ENCODE results near the gene HS3ST4. TPM values are rescaled to one million over a fixed set of nuclear protein-coding genes. Genes with fewer than 3 reads are reported as not detected.

The HS3ST4 gene
- not detected for total RNA-seq

DNA sequence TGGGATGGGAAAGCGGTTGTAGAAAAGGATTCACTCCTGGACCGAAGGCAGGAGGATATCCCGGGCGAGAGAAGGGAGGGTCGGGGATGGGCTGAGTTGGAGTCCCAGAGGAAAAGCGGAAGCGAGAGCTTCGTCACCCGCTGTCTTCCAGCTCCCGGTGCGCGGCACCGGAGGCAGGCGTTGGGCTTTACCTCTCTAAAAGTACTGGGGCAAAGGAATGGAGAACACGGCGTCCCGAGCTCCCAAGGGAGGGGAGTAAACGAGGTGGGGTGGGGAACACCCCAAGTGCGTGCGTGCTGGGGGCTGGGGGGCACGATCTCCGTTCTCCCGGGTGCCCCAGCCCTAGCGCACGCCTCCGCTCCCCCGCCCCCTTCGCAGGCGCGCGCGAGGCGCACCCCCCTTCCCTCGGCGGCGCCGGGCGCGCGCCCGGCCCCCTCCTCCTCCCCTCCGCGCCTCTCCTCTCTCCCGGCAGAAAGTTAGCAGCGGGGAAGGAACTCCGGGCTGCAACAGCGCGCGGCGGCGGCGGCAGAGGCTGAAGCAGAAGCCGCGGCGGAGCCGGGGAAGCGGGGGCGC is at the start of gene HS3ST4:
TSS of gene HS3ST4 (plus strand) at position 441 of the 573 bp plus-strand sequence.
- no peak for DNase-seq

DNA sequence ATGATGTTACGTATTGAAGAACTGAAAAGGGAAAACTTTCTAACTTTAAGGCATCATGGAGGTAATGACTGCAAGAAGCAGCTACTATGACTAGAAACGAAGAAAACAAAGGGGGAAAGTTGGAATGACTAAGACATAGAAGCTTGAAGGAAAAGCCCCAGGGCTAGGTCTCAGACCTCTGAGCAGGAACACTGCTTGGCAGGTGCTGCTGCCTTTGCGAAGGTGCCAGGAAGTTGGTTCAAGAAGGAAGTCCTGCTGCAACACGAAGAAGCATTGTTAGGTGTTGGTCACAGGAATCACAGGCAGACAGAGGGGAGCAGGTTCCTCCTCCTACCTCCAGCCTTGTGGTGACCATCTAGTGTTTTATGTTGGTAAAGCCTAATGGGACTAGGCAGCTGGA is 48.1 kb upstream of the HS3ST4 start:
- no peak for DNase-seq

DNA sequence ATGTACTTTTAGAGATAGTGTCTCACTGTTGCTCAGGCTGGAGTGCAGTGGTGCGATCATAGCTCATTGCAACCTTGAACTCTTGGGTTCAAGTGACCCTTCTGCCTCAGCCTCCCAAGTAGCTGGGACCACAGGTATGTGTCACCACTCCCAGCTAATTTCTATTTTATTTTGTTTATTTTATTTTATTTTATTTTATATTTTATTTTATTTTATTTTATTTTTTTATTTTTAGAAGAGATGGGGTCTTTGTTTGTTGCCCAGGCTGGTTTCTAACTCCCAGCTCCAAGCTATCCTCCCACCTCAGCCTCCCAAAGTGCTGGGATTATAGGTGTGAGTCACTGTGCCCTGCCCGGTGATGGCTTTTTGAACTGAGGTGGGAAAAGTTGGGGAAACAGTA is 35.1 kb upstream of the HS3ST4 start:
- no peak for DNase-seq

DNA sequence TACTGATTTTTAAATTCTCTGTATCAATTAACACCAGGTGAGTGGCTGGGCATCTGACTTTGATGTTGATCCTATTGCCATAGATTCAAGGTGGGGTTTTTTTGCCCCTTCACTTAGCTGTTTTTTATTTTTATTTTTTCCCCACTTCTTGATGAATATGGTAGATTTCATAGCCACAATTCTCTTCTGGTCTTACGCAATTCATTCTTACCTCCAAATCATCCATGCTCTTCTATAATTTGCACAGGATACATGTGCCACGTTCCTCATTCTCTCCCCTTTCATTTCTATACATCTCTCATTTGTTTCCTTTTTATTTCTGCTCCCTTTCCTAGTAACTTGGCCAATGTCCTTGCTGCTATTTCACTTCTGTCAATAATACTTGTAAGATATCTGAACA is 14.9 kb upstream of the HS3ST4 start:
- no peak for DNase-seq

DNA sequence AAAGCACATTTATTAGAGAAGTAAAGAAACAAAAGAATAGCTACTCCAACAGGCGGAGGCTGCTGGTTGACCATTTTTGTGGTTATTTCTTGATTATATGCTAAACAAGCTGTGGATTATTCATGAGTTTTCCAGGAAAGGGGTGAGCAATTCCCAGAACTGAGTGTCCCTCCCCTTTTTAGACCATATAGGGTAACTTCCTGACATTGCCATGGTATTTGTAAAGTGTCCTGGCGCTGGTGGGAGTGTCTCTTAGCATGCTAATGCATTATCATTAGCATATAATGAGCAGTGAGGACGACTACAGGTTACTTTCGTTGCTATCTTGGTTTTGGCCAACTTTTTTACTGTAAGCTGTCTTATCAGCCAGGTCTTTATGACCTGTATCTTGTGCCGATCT is 12.2 kb upstream of the HS3ST4 start:
- DNase-seq = no peak

DNA sequence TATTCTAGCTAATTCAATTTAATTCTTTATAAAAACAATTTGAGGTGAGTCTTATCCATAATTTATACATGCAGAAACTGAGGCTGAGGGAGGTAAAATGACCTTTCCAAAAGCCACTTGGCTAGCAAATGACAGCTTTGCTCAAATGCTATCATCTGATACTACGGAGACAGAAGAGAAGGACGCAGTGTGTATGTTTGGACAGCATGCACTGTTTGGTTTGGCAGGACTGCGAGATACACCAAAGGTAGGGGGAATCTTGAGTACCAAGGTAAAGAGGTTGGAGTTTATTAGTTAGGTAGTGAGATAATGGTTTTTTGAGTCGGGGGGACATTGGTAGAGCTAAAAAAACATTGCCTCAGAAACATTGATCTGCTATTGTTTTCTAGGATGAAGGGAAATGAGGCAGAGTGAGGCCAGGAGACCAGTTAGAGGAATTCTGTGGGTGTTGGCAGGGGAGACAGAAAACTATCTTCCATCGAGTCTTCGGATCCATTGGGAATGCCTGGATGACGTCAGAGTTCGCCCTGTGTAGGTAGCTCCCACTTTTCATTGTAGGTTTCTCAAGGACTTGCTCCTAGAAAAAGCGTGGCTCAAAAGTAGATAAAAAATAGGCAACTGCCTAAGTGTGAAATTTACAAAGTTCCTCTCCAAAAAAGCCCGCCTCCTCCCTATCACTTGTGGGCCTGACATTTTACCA is 2.5 kb upstream of the HS3ST4 start:
- no peak for DNase-seq

DNA sequence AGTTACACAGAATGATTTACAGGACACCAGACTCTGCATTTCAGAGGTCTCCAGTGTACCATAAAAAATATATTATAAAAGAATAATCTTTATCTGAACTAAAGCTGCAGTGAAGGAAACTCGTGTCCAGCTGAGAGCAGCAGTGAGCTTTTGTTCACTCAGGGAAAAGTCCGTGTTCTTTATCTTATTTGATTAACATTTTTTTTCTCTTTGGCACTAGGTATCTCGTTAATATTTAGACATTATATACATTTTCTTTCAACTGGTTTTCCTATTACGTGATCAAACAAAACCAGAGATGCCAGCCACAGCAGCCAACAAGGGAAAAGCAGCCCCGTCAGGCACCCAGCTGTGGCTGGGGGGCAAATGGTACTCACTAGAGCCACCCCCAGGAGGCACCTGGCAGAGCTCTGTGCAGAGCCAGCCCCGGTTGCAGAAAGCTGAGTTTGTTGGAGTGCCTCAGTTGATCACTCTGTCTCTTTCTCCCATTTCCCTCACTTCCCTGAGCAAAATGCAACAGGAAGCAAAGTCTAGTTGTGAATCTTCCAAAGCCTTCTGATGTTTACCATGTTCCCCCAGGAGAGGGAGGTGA is 1.1 kb upstream of the HS3ST4 start:
- DNase-seq = no peak

DNA sequence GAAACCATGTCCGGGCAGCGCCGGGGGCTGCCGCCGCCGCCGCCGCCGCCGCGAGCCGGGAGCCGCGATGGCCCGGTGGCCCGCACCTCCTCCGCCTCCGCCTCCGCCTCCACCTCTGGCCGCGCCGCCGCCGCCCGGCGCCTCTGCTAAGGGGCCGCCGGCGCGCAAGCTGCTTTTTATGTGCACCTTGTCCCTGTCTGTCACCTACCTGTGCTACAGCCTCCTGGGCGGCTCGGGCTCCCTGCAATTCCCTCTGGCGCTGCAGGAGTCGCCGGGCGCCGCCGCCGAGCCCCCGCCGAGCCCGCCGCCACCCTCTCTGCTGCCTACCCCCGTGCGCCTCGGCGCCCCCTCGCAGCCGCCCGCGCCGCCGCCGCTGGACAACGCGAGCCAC is 587 bp downstream of the HS3ST4 start:
- DNase-seq = no peak

DNA sequence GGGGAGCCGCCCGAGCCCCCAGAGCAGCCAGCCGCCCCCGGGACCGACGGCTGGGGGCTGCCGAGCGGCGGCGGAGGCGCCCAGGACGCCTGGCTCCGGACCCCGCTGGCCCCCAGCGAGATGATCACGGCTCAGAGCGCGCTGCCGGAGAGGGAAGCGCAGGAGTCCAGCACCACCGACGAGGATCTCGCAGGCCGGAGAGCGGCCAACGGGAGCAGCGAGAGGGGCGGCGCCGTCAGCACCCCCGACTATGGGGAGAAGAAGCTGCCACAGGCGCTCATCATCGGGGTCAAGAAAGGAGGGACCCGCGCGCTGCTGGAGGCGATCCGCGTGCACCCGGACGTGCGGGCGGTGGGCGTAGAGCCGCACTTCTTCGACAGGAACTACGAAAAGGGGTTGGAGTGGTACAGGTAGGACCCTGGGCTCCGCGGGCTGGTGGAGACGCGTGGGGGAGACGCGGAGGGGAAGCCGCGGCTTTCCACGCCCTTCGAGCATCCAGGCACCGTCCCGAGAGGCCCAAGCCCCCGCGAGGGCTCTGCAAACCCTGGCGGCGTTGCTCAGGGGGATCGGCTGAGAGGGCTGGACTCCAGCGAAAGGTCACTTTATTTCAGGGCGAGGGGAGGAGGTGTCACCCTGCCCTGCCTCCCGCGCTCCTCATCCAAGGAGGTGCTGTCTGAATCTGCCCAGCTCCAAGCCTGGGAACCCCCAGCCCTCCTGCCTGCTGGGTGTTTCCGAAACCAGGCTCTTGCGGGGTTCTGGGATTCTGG is 1.2 kb downstream of the HS3ST4 start:
- no peak for DNase-seq

DNA sequence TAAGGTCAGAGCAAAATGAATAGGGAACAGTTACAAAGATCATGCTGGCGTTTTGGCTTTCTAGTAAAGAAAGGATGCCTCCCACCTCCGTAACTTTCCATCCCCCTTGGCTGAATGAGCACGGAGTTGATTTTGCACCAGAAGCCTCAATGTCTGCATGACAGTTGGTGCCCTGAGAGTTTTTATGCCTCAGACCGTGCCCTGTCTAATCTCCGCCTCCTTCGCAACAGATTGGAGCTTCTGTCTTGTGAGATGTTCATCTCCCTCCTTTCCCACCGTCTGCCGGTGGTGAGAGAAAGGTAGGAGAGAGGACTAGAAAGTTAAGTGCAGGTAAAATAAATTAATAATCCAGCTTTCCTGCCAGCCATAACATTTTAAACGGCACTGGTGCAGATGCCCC is 1.9 kb downstream of the HS3ST4 start:
- no peak for DNase-seq

DNA sequence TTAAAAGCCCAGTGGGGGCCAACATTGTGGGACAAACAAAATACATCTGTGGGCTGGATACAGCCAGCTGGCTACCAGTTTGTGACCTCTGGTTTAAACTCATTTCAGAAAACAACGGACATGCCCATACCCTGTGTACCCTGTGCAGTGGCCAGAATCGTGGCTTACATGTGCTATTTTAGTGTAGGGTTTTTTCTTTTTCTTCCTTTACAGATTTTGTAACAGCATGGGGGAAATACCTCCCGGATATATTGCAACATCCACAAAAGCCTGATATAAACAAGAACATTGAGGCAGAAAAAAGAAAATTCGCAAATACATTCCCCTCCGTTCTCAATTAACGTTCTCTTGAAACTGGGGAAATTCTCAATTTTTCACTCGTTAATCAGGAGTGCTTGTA is 7.3 kb downstream of the HS3ST4 start:
- no peak for DNase-seq

DNA sequence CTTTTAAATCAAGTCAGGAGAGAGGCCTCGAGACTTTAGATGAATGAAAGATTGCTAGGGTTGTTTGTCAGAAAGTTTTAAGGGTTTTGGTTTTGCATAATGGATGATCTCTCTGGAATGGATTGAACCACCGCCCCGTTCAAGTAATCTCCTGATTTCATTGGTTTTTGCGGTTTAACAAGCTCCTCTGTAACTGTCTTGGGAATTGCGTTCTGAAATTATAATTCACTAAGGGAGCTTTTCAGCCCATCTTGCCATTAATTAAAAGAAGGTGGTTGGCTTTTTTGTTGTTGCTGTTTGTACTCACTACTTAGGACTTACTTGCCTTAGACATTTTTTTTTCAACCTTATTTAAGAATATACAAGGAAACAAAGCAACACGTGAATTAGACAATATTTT is 8.8 kb downstream of the HS3ST4 start:
- no peak for DNase-seq

DNA sequence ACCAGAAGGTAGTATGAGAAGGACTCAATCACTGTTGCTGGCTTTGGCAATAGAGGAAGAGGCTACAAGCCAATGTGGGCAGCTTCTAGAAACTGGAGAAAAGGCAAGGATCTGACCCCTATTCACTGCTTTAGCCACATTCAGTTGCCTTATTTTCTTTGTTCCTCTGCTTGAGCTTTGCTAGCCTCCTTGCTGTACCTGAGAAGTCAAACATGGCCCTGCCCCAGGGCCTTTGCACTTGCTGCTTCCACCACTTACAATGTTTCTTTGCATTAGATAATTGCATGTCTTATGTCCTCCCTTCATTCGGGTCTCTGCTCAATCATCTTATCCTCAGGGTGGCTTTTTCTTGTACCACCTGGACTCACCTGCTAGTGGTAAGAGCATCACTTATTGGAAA is 15.8 kb downstream of the HS3ST4 start:
- no peak for DNase-seq

DNA sequence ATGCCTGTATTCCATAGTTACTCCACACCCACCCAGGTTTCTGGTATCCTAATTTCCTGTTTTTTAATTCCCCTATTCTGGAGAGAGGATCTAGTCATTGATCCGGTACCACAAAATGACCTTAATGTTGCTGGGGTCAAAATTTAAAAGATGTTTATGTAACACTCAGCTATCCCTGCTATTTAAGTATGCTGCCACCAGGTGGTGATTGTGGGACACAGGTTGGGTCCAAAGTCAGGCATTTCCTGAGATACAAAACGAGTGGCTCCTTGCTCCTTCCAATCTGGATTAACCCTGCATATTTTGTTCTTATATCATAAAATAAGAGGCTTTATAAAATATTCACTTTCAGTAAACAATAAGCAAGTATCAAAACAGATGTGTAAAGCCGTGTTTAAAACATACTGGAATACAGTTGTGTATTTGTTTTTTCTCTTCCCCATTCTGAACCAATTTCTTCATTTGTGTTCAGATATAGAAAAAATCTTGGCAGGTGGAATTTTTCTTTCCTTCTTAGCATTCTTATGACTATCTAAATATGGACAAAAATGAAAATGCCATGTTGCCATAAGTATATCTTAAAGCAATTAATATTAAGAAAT is 16.3 kb downstream of the HS3ST4 start:
- DNase-seq = no peak

DNA sequence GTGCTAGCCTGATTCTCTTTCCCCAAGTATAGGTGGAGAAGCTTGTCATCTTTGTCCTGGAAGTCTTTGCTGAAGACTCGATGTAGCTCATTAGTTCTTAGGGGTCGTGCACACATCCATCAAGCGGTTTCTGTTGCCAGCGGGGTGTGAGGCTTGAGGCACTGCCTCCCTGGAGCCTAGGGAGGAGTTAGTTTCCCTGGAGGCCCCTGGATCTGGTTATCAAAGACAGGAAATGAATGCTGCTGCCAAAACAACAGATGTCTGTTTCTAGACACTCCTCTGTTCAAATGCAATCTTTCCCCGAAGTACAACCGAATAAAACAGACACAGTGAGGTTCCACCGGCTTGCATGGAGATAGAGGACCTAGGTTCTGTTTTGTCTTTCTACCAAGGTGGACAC is 17.5 kb downstream of the HS3ST4 start:
- no peak for DNase-seq

DNA sequence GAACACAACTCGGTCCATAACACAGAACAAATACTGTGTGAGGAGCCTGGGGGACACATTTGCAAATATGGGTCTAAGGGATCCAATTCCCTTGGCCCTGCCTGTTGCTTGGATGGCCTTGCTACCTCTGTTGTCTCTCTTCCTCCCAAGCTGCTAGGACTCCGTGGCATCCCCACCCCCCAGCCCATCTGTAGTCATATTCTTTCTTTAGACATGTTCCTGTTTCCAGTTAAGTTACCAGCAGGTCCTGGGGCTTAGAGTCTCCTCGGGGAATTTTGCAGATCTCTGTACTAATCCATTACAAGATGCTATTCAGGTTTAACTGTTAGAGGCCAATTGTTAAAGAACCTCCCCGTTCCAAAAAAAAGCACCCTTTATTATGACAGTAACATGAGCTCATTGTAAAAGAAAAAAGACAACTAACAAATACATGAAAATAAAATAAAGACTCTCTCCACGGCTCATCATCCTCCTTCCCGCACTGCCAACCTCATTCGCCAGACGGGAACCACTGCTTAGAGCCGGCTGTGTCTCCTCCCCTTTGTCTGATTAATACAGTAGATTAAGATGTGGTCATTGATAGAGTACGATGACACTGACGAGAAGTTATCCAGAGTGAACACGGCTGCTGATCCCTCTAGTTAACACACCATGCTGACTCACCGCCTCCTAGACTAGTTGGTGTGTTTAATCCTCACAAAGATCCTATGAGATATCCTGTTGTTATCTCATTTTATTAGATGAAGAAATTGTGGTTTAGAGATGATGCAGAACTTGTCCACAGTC is 22.2 kb downstream of the HS3ST4 start:
- no peak for DNase-seq

DNA sequence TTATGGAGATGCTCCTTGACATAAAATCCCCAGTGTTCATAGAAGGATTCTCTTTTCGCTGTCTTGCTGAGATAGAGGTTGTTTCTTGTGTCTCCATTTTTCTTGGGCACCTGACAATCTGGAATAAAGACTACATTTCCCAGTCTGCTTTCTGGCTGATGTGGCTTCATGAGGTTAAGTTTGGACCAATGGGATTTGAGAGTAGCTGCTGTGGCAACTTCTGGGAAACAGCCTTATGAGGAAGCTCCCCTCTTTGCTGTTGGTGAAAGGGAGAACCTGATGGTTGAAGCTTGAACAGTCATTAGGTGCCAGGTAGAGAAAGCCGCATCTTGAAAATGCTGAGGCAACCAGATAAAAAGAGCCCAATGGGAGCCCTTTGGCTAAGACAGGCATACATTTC is 24.4 kb downstream of the HS3ST4 start:
- no peak for DNase-seq

DNA sequence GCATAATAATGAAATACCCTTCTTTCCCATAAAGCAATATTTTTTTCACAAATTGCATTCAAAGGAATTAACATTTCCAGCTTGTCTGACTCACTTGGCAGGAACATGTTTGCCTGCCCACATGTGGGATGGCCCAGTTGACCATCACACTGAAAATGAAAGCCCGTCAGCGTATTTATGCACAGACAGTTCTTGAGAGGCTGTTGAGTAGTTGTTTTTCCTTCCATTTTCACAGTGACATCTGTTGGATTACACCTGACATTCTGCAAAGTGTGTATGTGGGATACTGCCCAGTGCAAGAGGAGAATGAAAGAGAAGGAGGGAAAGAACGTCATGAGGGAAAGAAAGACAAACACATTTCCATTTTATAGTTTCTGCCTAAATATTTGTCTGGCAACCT is 29.7 kb downstream of the HS3ST4 start:
- DNase-seq = no peak

DNA sequence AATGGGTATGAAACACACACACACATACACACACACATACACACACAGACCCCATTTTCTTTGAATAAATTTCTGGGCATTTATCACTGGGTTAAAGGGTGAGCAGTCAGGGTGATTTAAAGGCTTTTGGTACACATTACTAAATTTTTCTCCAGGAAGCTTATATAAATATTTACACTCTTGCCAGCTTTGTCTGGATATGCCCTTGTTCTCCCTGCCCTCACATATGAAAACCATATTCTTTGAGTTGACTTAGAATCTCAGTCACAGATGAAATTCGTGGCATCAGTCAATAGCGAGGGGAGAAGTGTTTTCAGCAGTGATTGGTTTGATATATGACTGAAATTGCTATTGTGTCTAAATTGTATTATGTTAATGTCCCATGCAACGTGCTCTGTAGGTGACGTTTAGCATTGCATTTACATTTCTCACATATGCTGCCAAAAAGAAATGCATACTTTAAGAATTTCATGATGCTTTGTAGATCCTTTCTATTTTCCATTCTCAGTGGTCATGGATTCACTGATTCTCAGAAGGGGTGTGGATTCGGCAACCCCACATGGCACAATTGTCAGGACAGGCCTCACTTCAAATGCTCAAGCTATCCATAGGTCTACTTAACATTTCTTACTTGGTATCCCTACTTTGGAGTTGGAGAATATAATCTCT is 34.8 kb downstream of the HS3ST4 start:
- no peak for DNase-seq

DNA sequence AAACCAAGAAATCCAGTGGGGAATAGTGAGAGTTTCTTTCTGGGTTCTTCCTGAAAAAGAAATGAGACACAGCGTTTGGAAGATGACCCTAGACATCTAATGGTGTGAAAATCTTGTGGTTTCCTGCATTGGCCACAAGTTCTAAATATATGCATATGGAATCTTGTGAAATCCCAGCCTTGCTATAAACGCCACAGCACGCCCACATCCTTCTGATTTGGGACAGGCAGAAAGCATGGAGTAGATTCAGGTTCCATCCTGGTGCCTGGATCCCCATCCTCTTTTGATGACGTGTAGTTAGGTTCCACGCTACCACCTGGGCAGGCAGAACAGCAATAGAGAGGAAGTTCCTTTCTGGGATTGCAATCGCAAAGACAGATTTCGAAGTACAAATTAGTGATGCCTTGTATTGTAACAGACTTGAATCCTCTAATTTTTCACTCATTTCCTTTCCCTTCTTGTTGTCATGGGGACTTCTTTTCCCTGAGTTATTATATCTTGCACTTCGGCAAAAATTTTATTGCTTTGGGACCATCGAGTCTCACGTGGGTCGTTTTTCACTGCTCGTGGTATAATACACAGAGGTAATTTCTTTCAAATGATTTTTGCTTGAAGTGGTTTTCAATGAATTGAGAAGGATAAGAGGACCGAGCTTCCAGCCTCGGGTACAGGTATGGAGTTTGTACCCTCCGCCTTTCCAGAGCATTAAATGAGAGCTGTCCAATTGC is 37.6 kb downstream of the HS3ST4 start:
- no peak for DNase-seq

DNA sequence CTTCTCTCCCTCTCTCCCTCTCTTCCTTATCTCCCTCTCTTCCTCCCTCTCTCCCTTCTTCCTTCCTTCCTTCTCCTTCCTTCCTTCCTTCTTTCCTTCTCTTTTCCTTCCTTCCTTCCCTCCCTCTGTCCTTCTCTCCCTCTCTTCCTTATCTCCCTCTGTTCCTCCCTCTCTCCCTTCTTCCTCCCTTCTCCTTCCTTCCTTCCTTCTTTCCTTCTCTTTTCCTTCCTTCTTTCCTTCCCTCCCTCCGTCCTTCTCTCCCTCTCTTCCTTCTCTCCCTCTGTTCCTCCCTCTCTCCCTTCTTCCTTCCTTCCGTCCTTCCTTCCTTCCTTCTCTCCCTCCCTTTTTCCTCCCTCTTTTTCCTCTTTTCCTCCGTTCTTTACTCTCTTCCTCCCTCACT is 38.6 kb downstream of the HS3ST4 start:
- no peak for DNase-seq

Measured in effector CD4-positive, alpha-beta T cell (primary cell).